GM19023 (cell line): Measurements from ENCODE around the gene FAM78B.

Experiments used
- ATAC-seq: cut with Tn5 transposase; IDR thresholded peaks from one replicate; pipeline ENCODE4 v1.9.1; 2021; ENCODE audit warnings: mild to moderate bottlenecking, moderate library complexity; ENCODE audit not compliant: unreplicated experiment

The FAM78B gene

DNA sequence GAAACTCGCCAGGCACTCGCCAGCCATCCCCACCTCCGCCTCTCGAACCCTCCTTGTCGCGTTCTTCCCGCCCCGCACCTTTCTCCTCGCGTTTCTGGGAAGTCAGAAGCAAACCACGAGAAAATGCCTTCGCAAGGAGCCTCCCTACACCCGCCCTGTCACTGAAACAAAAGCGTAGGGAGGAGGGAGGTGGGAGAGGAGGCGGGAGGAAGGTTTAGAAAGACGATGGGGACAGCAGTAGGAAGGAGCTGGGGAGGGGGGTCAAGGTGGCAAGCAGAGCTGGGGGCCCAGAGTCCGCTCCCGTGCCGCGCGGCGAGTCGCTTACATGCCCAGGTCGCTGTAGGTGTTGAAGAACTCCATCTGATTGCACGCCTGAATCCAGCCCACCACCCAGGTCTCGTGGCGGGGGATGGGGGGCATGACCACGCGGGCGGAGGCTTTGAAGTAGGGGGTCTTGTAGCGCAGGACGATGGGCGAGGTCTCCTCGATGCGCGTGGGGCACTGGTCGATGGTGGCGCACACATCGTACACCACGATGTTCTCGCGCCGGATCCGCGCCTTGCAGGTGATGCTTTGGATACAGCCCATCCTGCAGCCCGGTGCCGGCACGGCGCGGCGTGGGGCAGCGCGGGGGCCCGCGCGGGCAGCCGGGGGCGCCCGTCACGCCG is 1.0 kb downstream of the FAM78B start:
- ATAC-seq = no peak

- ATAC-seq = peak; percentile 26
Observed at GRCh38 chr1:166164995-166165660, 1.7 kb downstream of the FAM78B start.

- ATAC-seq = no peak
Observed at GRCh38 chr1:166164646-166164994, 2.2 kb downstream of the FAM78B start.

GRCh38 chr1:166159656-166160055 is 7.1 kb downstream of the FAM78B start:
- no peak for ATAC-seq

DNA sequence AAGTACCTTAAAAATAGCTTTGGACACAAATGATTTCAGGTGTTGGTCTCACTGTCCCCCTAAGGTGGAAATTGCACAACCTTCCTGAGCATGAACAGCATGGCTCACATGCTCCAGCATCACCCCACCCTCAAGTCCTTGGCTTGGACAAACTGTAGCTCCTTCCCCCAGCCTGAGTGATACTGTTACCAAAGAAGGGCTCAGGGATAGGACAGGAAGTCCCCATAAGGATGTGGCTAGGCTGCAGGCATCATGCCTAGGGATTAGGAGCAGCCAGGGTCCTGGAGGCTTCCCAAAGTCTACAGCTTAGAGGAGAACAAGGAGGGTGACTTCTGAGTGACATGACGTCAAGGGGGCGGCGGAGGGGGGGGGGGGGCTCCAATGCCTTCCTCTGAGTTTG is 10.1 kb downstream of the FAM78B start:
- no peak for ATAC-seq

DNA sequence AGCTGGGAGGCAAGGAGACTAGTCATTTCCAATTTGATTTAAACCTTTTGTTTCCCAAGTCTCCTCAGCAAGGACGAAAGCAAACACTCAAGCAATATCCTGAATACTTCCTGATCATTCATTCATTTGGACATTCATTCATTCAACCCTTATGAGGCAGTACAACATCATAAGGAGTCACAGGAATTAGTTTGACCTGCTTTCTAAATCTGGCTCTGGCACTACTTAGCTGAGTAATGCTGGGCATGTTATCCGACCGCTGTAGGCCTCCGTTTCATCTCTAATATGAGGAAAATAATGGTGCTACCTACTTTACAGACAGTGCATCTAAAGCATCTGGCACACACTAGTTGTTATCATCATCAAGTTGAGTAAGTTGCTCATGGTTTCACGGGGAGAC is 11.7 kb downstream of the FAM78B start:
- ATAC-seq = no peak

GRCh38 chr1:166153525-166154314 is 13.1 kb downstream of the FAM78B start:
- ATAC-seq = no peak

DNA sequence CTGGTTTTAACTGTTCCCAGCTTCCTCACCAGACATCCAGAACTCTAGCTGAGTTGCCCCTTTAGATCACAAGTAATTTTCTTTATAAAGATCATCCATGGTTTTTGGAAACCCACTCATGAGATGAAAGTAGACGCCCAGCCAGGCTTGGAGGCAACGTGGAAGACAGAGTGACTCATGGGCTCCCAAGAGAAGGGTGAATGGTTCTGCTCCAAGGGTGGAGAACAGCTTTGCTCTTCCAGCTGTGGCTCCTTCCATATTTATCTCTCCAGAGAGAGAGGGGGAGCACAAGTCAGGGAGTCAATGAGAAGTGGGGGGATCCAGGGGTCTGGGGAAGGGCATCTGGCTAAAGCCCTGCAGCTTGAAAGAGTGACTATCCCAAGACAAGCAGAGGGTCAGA is 13.8 kb downstream of the FAM78B start:
- no peak for ATAC-seq

DNA sequence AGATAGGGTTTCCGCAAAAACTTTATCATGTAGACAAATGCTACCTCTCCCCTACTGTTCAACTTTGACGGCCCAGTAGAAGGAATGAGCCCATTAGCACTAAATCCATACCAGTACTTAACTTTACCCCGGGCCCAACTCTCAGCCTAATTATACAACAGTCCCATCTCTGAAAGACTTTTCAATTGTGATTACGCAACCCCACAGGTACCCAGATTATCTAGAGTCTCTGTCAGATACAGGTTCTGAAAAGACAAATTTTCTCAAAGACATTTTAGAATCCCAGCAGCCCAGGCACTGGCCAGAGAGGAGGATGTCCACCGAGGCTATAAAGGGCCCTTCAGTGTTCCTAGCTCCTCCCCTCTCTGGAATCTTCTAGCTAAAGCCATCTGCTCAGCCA is 15.0 kb downstream of the FAM78B start:
- ATAC-seq = no peak

GRCh38 chr1:166145499-166145898 is 21.3 kb downstream of the FAM78B start:
- no peak for ATAC-seq

DNA sequence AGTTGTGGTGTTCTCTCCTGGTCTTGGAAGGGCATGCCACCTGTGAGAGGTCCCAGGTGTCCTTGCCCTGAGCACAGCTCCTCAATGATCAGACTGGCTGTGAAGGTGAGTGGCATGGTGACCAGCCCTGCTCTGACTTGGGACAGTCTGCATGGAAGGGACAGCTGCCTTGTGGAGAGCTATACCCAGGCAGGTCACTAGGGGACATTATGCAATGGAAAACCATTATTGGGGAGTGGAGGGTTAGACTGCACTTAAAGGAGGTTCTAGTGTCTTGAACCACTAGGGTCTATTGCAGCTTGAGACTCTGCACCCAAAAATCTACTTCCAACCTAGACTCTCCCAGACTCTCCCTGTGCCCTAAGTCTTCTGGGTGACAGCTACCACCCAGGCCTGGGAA is 24.8 kb downstream of the FAM78B start:
- no peak for ATAC-seq

DNA sequence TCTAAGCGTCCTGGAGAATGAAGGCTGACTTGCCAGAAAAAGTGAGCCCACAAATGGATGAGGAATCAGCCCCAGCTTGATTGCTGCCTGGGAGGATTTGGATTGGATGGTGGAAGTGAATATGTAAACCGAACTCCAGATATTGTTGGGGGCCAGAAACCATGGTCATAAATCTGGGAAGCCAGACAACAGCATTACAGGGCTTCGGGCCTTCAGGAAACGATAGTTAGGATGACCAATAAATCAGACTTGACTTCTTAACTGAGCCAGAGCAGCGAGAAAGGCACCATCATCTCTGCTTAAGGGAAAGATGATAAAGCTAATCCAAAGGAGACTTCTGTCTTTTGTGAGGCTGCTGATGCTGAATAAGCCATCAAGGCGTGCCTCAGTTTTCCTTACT is 26.6 kb downstream of the FAM78B start:
- no peak for ATAC-seq

- ATAC-seq = no peak
Observed at GRCh38 chr1:166139735-166140134, 27.1 kb downstream of the FAM78B start.

- ATAC-seq = no peak
Observed at GRCh38 chr1:166136699-166137401, 30.0 kb downstream of the FAM78B start.

GRCh38 chr1:166136222-166136621 is 30.6 kb downstream of the FAM78B start:
- ATAC-seq = no peak

DNA sequence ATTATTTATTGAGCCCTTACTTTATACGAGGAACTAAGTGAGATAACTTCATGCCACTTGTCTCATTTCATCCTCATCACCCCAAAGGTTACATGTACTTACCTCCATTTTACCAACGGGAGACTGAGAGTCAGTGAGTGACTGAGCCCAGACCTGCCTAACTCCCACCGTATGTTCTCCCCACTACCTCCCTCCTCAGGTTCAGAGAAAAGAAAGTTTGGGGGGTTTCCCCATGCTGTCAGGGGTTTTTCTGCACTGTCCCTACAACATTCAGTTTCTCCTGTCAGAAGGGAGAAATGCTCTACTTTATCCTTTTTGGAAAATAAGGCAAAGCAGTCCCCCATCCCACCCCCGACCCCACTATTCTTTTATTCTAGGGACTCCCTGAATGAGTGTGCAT is 32.9 kb downstream of the FAM78B start:
- ATAC-seq = peak; percentile 65

GRCh38 chr1:166133276-166133841 is 33.4 kb downstream of the FAM78B start:
- no peak for ATAC-seq

DNA sequence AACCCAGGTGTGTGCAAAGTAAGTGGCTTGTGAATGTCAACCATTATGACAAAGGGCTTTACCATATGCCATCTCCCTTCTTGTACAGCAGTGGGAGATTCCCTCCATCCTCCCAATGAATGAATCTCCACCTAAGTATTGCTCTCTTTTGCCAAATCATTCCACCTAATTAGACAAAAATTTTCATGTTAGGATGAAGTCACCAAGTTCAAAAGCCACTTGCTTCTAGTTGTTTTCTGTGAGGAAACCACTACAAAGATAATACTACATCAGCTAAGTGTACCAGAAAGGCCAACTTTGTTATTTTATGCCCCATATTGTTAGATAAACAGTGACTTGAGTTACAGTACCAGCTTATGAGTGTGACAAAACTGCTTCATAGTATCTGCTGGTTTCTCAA is 34.3 kb downstream of the FAM78B start:
- no peak for ATAC-seq

DNA sequence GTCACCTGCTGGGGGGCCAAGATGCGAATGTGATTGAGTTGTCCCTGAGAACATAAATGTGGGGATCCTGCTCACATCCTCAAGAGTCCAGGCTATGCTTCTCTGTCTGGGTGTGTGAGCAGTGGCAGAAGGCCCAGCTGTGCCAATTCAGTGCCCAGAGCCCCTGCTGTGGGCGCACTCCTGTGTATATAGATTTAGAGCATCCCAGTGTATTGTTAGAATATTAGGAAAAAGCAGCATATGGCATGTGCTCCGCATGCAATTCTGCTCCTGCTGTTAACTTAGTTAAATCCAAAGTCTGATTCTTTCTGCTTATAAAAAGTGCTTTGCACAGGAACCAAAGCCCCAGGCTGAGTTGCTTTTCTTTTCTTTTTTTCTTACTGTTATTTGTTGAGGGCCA is 37.8 kb downstream of the FAM78B start:
- no peak for ATAC-seq

- ATAC-seq = no peak
Observed at GRCh38 chr1:166128195-166128594, 38.6 kb downstream of the FAM78B start.

GRCh38 chr1:166127003-166127402 is 39.8 kb downstream of the FAM78B start:
- ATAC-seq = no peak
